ENCODE measurements around the gene HPSE.

The HPSE gene

GRCh38 chr4:83334425-83335241, at the start of gene HPSE:
Gene HPSE (minus strand): TSS chr4:83334848. CDS start chr4:83334782, 66 bp downstream.
- in situ Hi-C loops (cut with MboI; ENCODE audit: low sequenced_read_pairs) = no loop called here

- in situ Hi-C loops (cut with MboI; ENCODE audit: low sequenced_read_pairs) = no loop called here
Measured at GRCh38 chr4:83382850-83383249, 48.2 kb upstream of the HPSE start.

- in situ Hi-C loops (cut with MboI; ENCODE audit: low sequenced_read_pairs) = no loop called here
Measured at GRCh38 chr4:83381173-83381572, 46.5 kb upstream of the HPSE start.

GRCh38 chr4:83378419-83378818, 43.8 kb upstream of the HPSE start:
- in situ Hi-C loops (cut with MboI; ENCODE audit: low sequenced_read_pairs) = no loop called here

GRCh38 chr4:83372931-83373330, 38.3 kb upstream of the HPSE start:
- in situ Hi-C loops (cut with MboI; ENCODE audit: low sequenced_read_pairs) = no loop called here

- in situ Hi-C loops (cut with MboI; ENCODE audit: low sequenced_read_pairs) = no loop called here
Measured at GRCh38 chr4:83371936-83372335, 37.3 kb upstream of the HPSE start.

- in situ Hi-C loops (cut with MboI; ENCODE audit: low sequenced_read_pairs) = no loop called here
Measured at GRCh38 chr4:83371235-83371634, 36.6 kb upstream of the HPSE start.

GRCh38 chr4:83370640-83370906, 35.9 kb upstream of the HPSE start:
- in situ Hi-C loops (cut with MboI; ENCODE audit: low sequenced_read_pairs) = no loop called here

- in situ Hi-C loops (cut with MboI; ENCODE audit: low sequenced_read_pairs) = no loop called here
Measured at GRCh38 chr4:83369831-83370639, 35.4 kb upstream of the HPSE start.

- in situ Hi-C loops (cut with MboI; ENCODE audit: low sequenced_read_pairs) = no loop called here
Measured at GRCh38 chr4:83364312-83364711, 29.7 kb upstream of the HPSE start.

GRCh38 chr4:83362492-83363329, 28.1 kb upstream of the HPSE start:
- in situ Hi-C loops (cut with MboI; ENCODE audit: low sequenced_read_pairs) = no loop called here

GRCh38 chr4:83361416-83362103, 26.9 kb upstream of the HPSE start:
- in situ Hi-C loops (cut with MboI; ENCODE audit: low sequenced_read_pairs) = no loop called here

GRCh38 chr4:83360018-83360417, 25.4 kb upstream of the HPSE start:
- in situ Hi-C loops (cut with MboI; ENCODE audit: low sequenced_read_pairs) = no loop called here

- in situ Hi-C loops (cut with MboI; ENCODE audit: low sequenced_read_pairs) = no loop called here
Measured at GRCh38 chr4:83358410-83358809, 23.8 kb upstream of the HPSE start.

GRCh38 chr4:83356899-83357661, 22.4 kb upstream of the HPSE start:
- in situ Hi-C loops (cut with MboI; ENCODE audit: low sequenced_read_pairs) = no loop called here

- in situ Hi-C loops (cut with MboI; ENCODE audit: low sequenced_read_pairs) = no loop called here
Measured at GRCh38 chr4:83353516-83353915, 18.9 kb upstream of the HPSE start.

GRCh38 chr4:83348074-83348473, 13.4 kb upstream of the HPSE start:
- in situ Hi-C loops (cut with MboI; ENCODE audit: low sequenced_read_pairs) = no loop called here

- in situ Hi-C loops (cut with MboI; ENCODE audit: low sequenced_read_pairs) = no loop called here
Measured at GRCh38 chr4:83342476-83342875, 7.8 kb upstream of the HPSE start.

- in situ Hi-C loops (cut with MboI; ENCODE audit: low sequenced_read_pairs) = no loop called here
Measured at GRCh38 chr4:83340692-83341343, 6.2 kb upstream of the HPSE start.

- in situ Hi-C loops (cut with MboI; ENCODE audit: low sequenced_read_pairs) = no loop called here
Measured at GRCh38 chr4:83339573-83339972, 4.9 kb upstream of the HPSE start.
